T-cell (primary cell): Measurements from ENCODE around the gene AGAP3. TPM values are rescaled to one million over a fixed set of nuclear protein-coding genes. Genes with fewer than 3 reads are reported as not detected.

ENCODE experiments used
- ATAC-seq, 4 experiments: fragments of 200-7000 bp in 3 of 4; fragments of 150-1000 bp in 1 of 4; cut with Tn5 transposase; replicated peaks in 1 of 4; 1 replicate in 3 of 4; 2 replicates in 1 of 4; pipeline ENCODE4 v1.10.0; 2021; ENCODE audit warnings: moderate library complexity in 3 of 4, mild to moderate bottlenecking in 2 of 4, moderate number of reproducible peaks in 1 of 4
- CTCF ChIA-PET, 2 donors: fragments of 300-600 bp; sonication (Branson Sonifier 250); formaldehyde crosslinking; loops; one replicate each; lab custom pipeline; 2022; ENCODE audit warnings: antibody characterized with exemption in 2 of 2; lab: Charles Lee
- POLR2A ChIA-PET, 2 donors: fragments of 300-600 bp; sonication (Branson Sonifier 250); formaldehyde crosslinking; loops; one replicate each; lab custom pipeline; 2022; ENCODE audit warnings: antibody characterized with exemption in 2 of 2; lab: Charles Lee
- DNase-seq, 35 experiments: peaks; one replicate each; pipeline versions ENCODE4 v3.0.0 to v3.0.0-alpha.2; 2013 to 2023
- H3K27ac ChIP-seq: one replicate; pipeline ENCODE4 v1.5.1; 2013; ENCODE audit warnings: low read length
- H3K27me3 ChIP-seq, 2 experiments: replicated peaks in 1 of 2; 1 replicate in 1 of 2; 2 replicates in 1 of 2; pipeline versions ENCODE4 v1.6.1 to v1.7.0; 2013; ENCODE audit warnings: low read length in 1 of 2, mixed read lengths in 1 of 2; ENCODE audit not compliant: control insufficient read depth in 2 of 2, insufficient read depth in 2 of 2; ENCODE audit errors: extremely low read depth in 1 of 2
- H3K36me3 ChIP-seq, 2 donors: 1 replicate in 1 of 2; 2 replicates in 1 of 2; pipeline versions ENCODE4 v1.6.1 to v1.7.0; 2013; ENCODE audit warnings: low read length in 1 of 2; ENCODE audit not compliant: control insufficient read depth in 2 of 2, insufficient read depth in 1 of 2; ENCODE audit errors: extremely low read depth in 1 of 2
- H3K4me1 ChIP-seq, 2 experiments: 1 replicate in 1 of 2; 2 replicates in 1 of 2; pipeline versions ENCODE4 v1.6.1 to v1.7.0; 2013; ENCODE audit warnings: low read length in 2 of 2, mixed read lengths in 1 of 2; ENCODE audit not compliant: insufficient read depth in 2 of 2, control insufficient read depth in 1 of 2; ENCODE audit errors: extremely low read depth in 1 of 2
- H3K4me3 ChIP-seq, 2 donors: 1 replicate in 1 of 2; 2 replicates in 1 of 2; pipeline versions ENCODE4 v1.5.1 to v1.7.0; 2013; ENCODE audit warnings: mild to moderate bottlenecking in 2 of 2, low read length in 1 of 2, moderate library complexity in 1 of 2; ENCODE audit not compliant: control insufficient read depth in 1 of 2; ENCODE audit errors: extremely low read depth in 1 of 2
- H3K9me3 ChIP-seq: 2 replicates; pipeline ENCODE4 v1.7.0; 2013
- H3K27ac Mint-ChIP-seq, 2 donors: one replicate each; pipeline ENCODE4 v1.8.0; 2020 to 2021; ENCODE audit warnings: mild to moderate bottlenecking in 2 of 2, mixed read lengths in 2 of 2
- H3K27me3 Mint-ChIP-seq, 2 donors: one replicate each; pipeline ENCODE4 v1.8.0; 2021 to 2022; ENCODE audit warnings: mixed read lengths in 2 of 2
- H3K36me3 Mint-ChIP-seq: one replicate; pipeline ENCODE4 v1.8.0; 2021; ENCODE audit warnings: mixed read lengths
- H3K4me1 Mint-ChIP-seq, 3 donors: one replicate each; pipeline ENCODE4 v1.8.0; 2020 to 2022; ENCODE audit warnings: mixed read lengths in 3 of 3, mild to moderate bottlenecking in 1 of 3
- H3K4me3 Mint-ChIP-seq, 3 donors: one replicate each; pipeline ENCODE4 v1.8.0; 2020 to 2022; ENCODE audit warnings: mild to moderate bottlenecking in 3 of 3, mixed read lengths in 3 of 3, moderate library complexity in 3 of 3
- H3K9me3 Mint-ChIP-seq, 3 donors: one replicate each; pipeline ENCODE4 v1.8.0; 2020 to 2022; ENCODE audit warnings: mixed read lengths in 3 of 3
- WGBS: methylation state at CpG from one replicate; pipeline ENCODE4 v1.1.5; 2013; ENCODE audit warnings: missing lambda C conversion rate; ENCODE audit not compliant: insufficient coverage; 5-methylcytosine and 5-hydroxymethylcytosine counted together
- total RNA-seq, 35 experiments: library from RNA in 6 of 35; stranded (reverse) in 6 of 35; fragments of 120-200 nt in 1 of 35; gene quantifications; one replicate each; pipeline versions ENCODE4 v1.2.1 to v1.2.4 and lab custom pipeline; 2013 to 2026

Gene AGAP3
- total RNA-seq, 5 donors from 2014 or later (not counting 1 experiment from before 2014, with no cell fraction given) = 28.2 to 67.3 (median 50.9) TPM

- POLR2A ChIA-PET = no interaction called here
Observed at GRCh38 chr7:151057506-151057988, 28.7 kb upstream of the AGAP3 start, which contains the start of gene CDK5. Gene CDK5, minus strand, starts transcription at chr7:151057897. Its CDS starts 49 bp downstream, at chr7:151057848.

GRCh38 chr7:151057989-151058780 is 28.1 kb upstream of the AGAP3 start:
- H3K4me1 ChIP-seq = peaks cover 28 to 56% of the 10 kb centered on the region in 2 experiments
- ATAC-seq (peak; percentile 91 to 94 (median 92)), DNase-seq (peak; percentile 91 to 99 (median 97))
- H3K9me3 ChIP-seq = no peaks in the 10 kb centered on the region
- no peaks in the 10 kb centered on the region for H3K9me3 Mint-ChIP-seq
- peaks cover 0 to 2% of the 10 kb centered on the region in 2 experiments for H3K27me3 ChIP-seq
- peak overlapping the region; percentile 90 for H3K4me3 Mint-ChIP-seq
- peaks cover 34 to 44% (median 42%) of the 10 kb centered on the region in 3 donors for H3K4me1 Mint-ChIP-seq
- CTCF ChIA-PET = interaction anchor here in 1 of 2 donors (0.6 to 1.7 kb wide), 2 partner anchors 22 to 81 kb away, joined by 4 to 5 read pairs; partner anchors contain the start of gene FASTK
- under 1% methylated on average over 40 of the region's 46 CpGs for WGBS
- H3K27ac ChIP-seq = peak overlapping the region; percentile 94
- peak overlapping the region; percentile 85 to 88 for H3K4me3 ChIP-seq
- peaks cover 4% of the 10 kb centered on the region for H3K36me3 Mint-ChIP-seq
- peak overlapping the region; percentile 95 to 96 for H3K27ac Mint-ChIP-seq
- peaks cover 0 to 4% of the 10 kb centered on the region in 2 donors for H3K36me3 ChIP-seq
- no peaks in the 10 kb centered on the region for H3K27me3 Mint-ChIP-seq
- POLR2A ChIA-PET = no interaction called here

More at GRCh38 chr7:151057506-151057988, 28.7 kb upstream of the AGAP3 start, which contains the start of gene CDK5:
- Histone ChIP-seq H3K4me3 (peak within 1 kb of the TSS; percentile 85 to 88), H3K9me3 (no peaks in the 10 kb centered on the region), H3K27me3 (peaks cover 0 to 2% of the 10 kb centered on the region in 2 experiments), H3K36me3 (peaks cover 0 to 2% of the 10 kb centered on the region in 2 donors), H3K4me1 (peaks cover 28 to 56% of the 10 kb centered on the region in 2 experiments), H3K27ac (peak within 1 kb of the TSS; percentile 94)
- 3% methylated on average over 26 of the region's 30 CpGs for WGBS
- DNase-seq (no peak), ATAC-seq (peak; percentile 2 to 4 (median 4))
- H3K36me3 Mint-ChIP-seq = peaks cover 8% of the 10 kb centered on the region
- peak within 1 kb of the TSS; percentile 95 to 96 for H3K27ac Mint-ChIP-seq
- CTCF ChIA-PET = no interaction called here
- peaks cover 0 to 3% of the 10 kb centered on the region in 2 donors for H3K27me3 Mint-ChIP-seq
- no peaks in the 10 kb centered on the region for H3K9me3 Mint-ChIP-seq
- H3K4me3 Mint-ChIP-seq = peak within 1 kb of the TSS; percentile 90
- H3K4me1 Mint-ChIP-seq = peaks cover 38 to 51% (median 48%) of the 10 kb centered on the region in 3 donors

- peaks cover 4% of the 10 kb centered on the region for H3K36me3 Mint-ChIP-seq
- Histone ChIP-seq H3K36me3 (peaks cover 0 to 4% of the 10 kb centered on the region in 2 donors), H3K9me3 (no peaks in the 10 kb centered on the region), H3K27me3 (no peaks in the 10 kb centered on the region), H3K4me3 (peak overlapping the region; percentile 77 to 85), H3K4me1 (peaks cover 26 to 51% of the 10 kb centered on the region in 2 experiments), H3K27ac (peak overlapping the region; percentile 94)
- 8% methylated on average over 7 of the region's 18 CpGs for WGBS
- no peaks in the 10 kb centered on the region for H3K9me3 Mint-ChIP-seq
- no peaks in the 10 kb centered on the region for H3K27me3 Mint-ChIP-seq
- H3K4me3 Mint-ChIP-seq = peak overlapping the region; percentile 90
- CTCF ChIA-PET = interaction anchor here in 1 of 2 donors (0.6 to 1.7 kb wide), 2 partner anchors 22 to 82 kb away, joined by 4 to 5 read pairs; partner anchors contain the start of gene FASTK
- POLR2A ChIA-PET = no interaction called here
- DNase-seq (peak in 2 of 35 experiments; percentile 7 to 46), ATAC-seq (no peak)
- H3K4me1 Mint-ChIP-seq = peaks cover 32 to 43% (median 41%) of the 10 kb centered on the region in 3 donors
- H3K27ac Mint-ChIP-seq = peak overlapping the region; percentile 95 to 96
Observed at GRCh38 chr7:151058781-151059366, 27.4 kb upstream of the AGAP3 start.

DNA sequence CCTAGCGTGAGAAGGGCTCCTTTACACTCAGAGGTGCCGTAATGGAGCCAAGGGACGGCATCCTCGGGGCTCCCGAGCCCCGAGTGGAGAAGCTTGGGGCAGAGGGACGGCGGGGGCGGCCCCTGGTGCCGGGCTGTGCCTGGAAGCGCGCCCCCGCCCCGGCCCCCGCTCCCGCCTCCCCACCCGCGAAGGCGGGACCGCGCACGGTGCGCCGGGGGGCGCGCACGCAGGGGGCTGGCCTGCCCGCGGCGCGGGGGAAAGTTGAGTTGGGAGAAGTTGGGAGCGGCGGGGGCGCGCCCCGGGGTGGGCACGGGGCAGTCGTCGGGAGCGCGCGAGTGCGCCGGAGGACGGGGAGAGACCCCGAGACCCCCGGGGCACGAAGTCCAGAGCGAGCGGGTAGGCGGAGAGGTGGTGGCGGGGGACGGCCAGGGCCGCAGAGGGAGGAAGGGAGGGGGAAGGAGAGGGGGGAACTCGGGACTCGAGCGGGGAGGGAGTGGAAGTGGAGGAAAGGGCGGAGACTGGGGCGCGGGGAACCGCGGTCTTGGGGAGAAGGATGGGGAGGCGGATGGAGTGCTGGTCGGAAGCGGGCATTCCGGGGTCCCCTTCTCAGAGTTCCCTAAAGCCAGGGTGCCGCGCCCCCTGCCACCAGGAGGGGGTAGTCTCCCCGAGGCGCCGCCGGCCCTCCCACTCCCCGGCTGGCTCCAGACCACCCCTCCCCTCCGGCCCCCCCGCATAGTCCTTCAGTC is 26.7 kb upstream of the AGAP3 start, which contains the start of gene SLC4A2:
Gene SLC4A2, plus strand, starts transcription at position 223 of the 746 bp plus-strand sequence. CDS start 2,399 bp downstream, outside the sequence.
- Histone ChIP-seq H3K27me3 (no peaks in the 10 kb centered on the region), H3K27ac (peak within 1 kb of the TSS; percentile 94), H3K9me3 (no peaks in the 10 kb centered on the region), H3K4me1 (peaks cover 26 to 51% of the 10 kb centered on the region in 2 experiments), H3K36me3 (peaks cover 0 to 6% of the 10 kb centered on the region in 2 donors), H3K4me3 (peak within 1 kb of the TSS; percentile 77 to 85)
- under 1% methylated on average over 52 of the region's 75 CpGs for WGBS
- H3K4me3 Mint-ChIP-seq = peak within 1 kb of the TSS; percentile 90
- ChIA-PET POLR2A (no interaction called here), CTCF (interaction anchor here in 1 of 2 donors (1.7 kb wide), 1 partner anchor 21 kb away, joined by 5 read pairs; the partner anchor contains the start of gene FASTK)
- peak in 33 of 35 experiments; percentile 21 to 82 (median 54) for DNase-seq
- peak within 1 kb of the TSS; percentile 95 to 96 for H3K27ac Mint-ChIP-seq
- peak in 3 of 4 experiments; percentile 12 to 21 (median 15) for ATAC-seq
- no peaks in the 10 kb centered on the region for H3K27me3 Mint-ChIP-seq
- H3K9me3 Mint-ChIP-seq = no peaks in the 10 kb centered on the region
- peaks cover 32 to 43% (median 41%) of the 10 kb centered on the region in 3 donors for H3K4me1 Mint-ChIP-seq
- H3K36me3 Mint-ChIP-seq = peaks cover 2% of the 10 kb centered on the region

DNA sequence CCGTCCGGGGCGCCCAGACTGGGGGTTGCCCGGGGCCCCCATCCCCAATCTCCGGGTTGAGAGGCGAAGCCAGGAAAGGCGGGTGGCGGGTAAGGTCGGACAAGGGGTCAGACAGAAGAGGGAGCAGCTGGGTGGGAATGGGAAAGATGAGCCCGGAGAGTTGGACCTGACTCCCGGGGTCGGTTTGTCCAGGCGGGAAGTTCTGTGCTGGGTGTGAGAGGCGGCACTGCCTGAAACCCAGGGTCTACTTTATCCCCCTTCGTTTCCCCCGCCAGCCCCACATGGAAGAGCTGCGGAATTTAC is 26.2 kb upstream of the AGAP3 start:
- ATAC-seq = no peak
- peaks cover under 1% of the 10 kb centered on the region for H3K36me3 Mint-ChIP-seq
- Histone ChIP-seq H3K27ac (peak overlapping the region; percentile 49), H3K36me3 (peaks cover 0 to 11% of the 10 kb centered on the region in 2 donors), H3K4me3 (peak overlapping the region; percentile 57 to 85), H3K27me3 (no peaks in the 10 kb centered on the region), H3K9me3 (no peaks in the 10 kb centered on the region), H3K4me1 (peaks cover 26 to 51% of the 10 kb centered on the region in 2 experiments)
- DNase-seq = no peak
- CTCF ChIA-PET = no interaction called here
- peak overlapping the region; percentile 82 to 90 (median 90) for H3K4me3 Mint-ChIP-seq
- H3K4me1 Mint-ChIP-seq = peaks cover 32 to 43% (median 41%) of the 10 kb centered on the region in 3 donors
- H3K9me3 Mint-ChIP-seq = no peaks in the 10 kb centered on the region
- no peaks in the 10 kb centered on the region for H3K27me3 Mint-ChIP-seq
- H3K27ac Mint-ChIP-seq = peak overlapping the region in 1 of 2 donors; percentile 39
- 0% methylated on average over 3 of the region's 17 CpGs for WGBS
- POLR2A ChIA-PET = no interaction called here
